ENCODE data around the gene SMARCC2. TPM values are rescaled to one million over a fixed set of nuclear protein-coding genes. Genes with fewer than 3 reads are reported as not detected.
"Not testable (repeated sequence)": the region's sequence is repeated elsewhere in the genome, so short reads cannot be mapped to it uniquely, and the experiment has no call there.

The SMARCC2 gene
- polyA plus RNA-seq, 1 donor, result 160 TPM

DNA sequence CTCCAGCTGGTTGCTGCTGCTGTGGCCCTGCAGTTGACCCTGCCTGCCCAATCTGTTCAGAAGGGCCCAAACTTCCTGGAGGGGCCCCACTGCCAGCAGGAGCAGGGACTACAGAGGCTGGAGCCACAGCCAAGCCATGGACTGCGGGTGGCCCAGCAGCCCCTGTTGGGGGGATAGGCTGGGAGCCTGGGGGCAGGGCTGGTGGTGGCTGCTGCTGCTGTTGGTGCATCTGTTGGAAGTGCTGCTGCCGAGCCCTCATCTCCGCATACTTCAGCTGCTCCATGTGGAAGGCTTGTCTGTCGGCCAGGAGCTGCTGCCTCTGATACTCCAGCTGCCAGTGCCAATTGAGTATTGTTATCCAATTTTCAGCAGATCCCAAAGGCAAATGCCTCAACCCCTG lies 23.9 kb downstream of the SMARCC2 start:
- no peak for DNase-seq

DNA sequence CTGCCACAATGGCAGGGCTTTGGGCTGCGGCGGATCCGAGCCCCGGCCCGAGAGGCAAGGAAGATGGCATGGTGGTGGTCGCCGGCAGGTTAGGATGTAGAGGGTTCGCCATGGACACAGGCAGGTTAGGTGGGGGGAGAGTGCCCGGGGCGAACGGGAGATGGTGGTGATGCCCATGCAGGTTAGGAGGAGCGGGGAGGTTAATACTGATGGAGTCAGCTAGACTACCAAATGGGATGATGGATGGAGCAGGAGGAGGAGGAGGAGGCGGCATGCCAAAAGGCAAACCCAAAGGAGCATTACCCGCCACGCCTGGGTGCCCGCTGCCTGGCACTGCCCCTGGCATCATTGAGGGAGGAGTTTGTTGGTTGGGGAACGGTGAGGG lies 24.9 kb downstream of the SMARCC2 start:
- no peak for DNase-seq

GRCh38 chr12:56163533-56164344 lies 25.5 kb downstream of the SMARCC2 start:
- no peak for DNase-seq

- no peak for DNase-seq
These were observed 26.6 kb downstream of the SMARCC2 start for GRCh38 chr12:56162468-56163290.

- no peak for DNase-seq
These were observed 27.5 kb downstream of the SMARCC2 start for GRCh38 chr12:56161690-56162351.

GRCh38 chr12:56160894-56161689 lies 28.2 kb downstream of the SMARCC2 start:
- no peak for DNase-seq

- no peak for DNase-seq
These were observed 29.0 kb downstream of the SMARCC2 start for GRCh38 chr12:56160193-56160763.

DNA sequence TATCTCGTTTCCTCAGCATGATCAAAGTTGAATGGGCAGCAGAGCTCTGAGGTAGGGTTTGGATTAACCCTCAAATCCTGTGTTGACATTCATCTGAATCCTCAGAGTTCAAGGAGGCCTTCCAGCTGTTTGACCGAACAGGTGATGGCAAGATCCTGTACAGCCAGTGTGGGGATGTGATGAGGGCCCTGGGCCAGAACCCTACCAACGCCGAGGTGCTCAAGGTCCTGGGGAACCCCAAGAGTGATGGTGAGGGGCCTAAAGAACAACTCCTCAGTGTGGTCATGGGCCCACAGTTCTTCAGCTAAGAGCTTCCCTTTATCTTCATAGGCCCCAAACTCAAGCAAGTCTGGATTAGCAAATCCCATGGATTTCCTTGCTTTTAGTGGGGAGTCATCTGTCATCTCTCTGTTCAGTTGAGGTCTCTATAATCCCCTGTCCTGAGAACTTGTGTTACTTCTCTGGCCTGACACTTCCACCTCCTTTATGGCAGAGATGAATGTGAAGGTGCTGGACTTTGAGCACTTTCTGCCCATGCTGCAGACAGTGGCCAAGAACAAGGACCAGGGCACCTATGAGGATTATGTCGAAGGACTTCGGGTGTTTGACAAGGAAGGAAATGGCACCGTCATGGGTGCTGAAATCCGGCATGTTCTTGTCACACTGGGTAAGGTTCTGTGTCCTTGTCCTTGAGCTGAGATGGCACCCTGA lies 29.6 kb downstream of the SMARCC2 start:
- DNase-seq, result no peak

GRCh38 chr12:56158926-56159461 lies 30.3 kb downstream of the SMARCC2 start:
- DNase-seq, result peak; percentile 72

GRCh38 chr12:56158029-56158925 lies 31.0 kb downstream of the SMARCC2 start, which contains the start of gene MYL6:
Gene MYL6, plus strand, starts transcription at chr12:56158359. Its CDS starts 43 bp downstream, at chr12:56158402.
- peak; percentile 99 for DNase-seq

- peak; percentile 91 for DNase-seq
These were observed 31.9 kb downstream of the SMARCC2 start for GRCh38 chr12:56157201-56158028.

DNA sequence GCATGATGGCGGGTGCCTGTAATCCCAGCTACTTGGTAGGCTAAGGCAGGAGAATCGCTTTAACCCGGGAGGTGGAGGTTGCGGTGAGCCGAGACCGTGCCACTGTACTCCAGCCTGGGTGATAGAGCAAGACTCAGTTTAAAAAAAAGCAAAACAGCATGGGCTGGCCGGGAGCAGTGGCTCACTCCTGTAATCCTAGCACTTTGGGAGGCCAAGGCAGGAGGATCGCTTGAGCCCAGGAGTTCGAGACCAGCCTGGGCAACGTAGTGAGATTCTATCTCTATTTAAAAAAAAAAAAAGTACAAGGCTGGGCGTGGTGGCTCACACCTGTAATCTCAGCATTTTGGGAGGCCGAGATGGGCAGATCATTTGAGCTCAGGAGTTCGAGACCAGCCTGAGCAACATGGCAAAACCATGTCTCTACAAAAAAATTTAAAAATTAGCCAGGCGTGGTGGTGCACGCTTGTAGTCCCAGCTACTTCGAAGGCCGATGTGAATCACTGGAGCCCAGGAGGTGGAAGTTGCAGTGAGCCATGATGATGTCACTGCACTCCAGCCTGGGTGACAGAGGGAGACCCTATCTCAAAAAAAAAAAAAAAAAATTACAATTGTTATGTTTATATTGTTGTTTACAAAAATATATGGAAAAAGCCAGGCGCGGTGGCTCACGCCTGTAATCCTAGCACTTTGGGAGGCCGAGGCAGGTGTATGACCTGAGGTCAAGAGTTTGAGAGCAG lies 32.7 kb downstream of the SMARCC2 start:
- not testable (repeated sequence) for DNase-seq

- no peak for DNase-seq
These were observed 33.9 kb downstream of the SMARCC2 start for GRCh38 chr12:56155256-56155845.

DNA sequence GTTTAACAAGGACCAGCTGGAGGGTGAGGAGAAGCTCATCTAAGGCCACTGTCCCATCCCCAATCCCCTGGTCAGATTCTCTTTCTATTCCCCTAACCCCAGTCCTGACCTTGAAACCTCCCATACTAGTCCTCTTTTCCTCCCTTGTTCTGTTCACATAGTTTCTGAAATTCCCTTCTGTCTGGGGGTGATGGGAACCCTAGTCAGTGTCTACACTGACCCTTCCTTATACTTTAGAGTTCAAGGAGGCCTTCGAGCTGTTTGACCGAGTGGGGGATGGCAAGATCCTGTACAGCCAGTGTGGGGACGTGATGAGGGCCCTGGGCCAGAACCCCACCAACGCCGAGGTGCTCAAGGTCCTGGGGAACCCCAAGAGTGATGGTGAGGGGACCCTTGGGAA lies 34.5 kb downstream of the SMARCC2 start:
- no peak for DNase-seq

GRCh38 chr12:56154246-56154771 lies 35.0 kb downstream of the SMARCC2 start:
- DNase-seq, result no peak

GRCh38 chr12:56153678-56154065 lies 35.6 kb downstream of the SMARCC2 start:
- no peak for DNase-seq
